GM18951 (cell line): ENCODE results near the gene TMEFF2.

ENCODE experiments used
- POLR2A ChIP-seq: IDR thresholded peaks from 4 replicates; pipeline ENCODE4 v1.6.1; 2011; ENCODE audit warnings: mild to moderate bottlenecking; ENCODE audit not compliant: insufficient read length, insufficient read depth; ENCODE audit errors: extremely low read depth
- in situ Hi-C: fragments of 300-500 bp; cut with MboI; formaldehyde crosslinking; loops from one replicate; pipeline ENCODE4 v1.12.0; 2022; ENCODE audit warnings: low sequenced_read_pairs, mixed read lengths, inconsistent platforms; ENCODE audit not compliant: unreplicated experiment

Gene TMEFF2

GRCh38 chr2:191916826-191917225, 277.9 kb downstream of the TMEFF2 start:
- no peak for TF ChIP-seq POLR2A
- in situ Hi-C loops = no loop called here

GRCh38 chr2:191915750-191916149, 279.0 kb downstream of the TMEFF2 start:
- no peak for TF ChIP-seq POLR2A
- in situ Hi-C loops = no loop called here

GRCh38 chr2:191913796-191914195, 280.9 kb downstream of the TMEFF2 start:
- in situ Hi-C loops = no loop called here
- TF ChIP-seq POLR2A = no peak

GRCh38 chr2:191912764-191913163, 282.0 kb downstream of the TMEFF2 start:
- in situ Hi-C loops = no loop called here
- no peak for TF ChIP-seq POLR2A

GRCh38 chr2:191910518-191910917, 284.2 kb downstream of the TMEFF2 start:
- TF ChIP-seq POLR2A = no peak
- in situ Hi-C loops = no loop called here

- TF ChIP-seq POLR2A = no peak
- in situ Hi-C loops = no loop called here
These were observed 285.9 kb downstream of the TMEFF2 start for GRCh38 chr2:191908874-191909273.

GRCh38 chr2:191907545-191907944, 287.2 kb downstream of the TMEFF2 start:
- in situ Hi-C loops = no loop called here
- TF ChIP-seq POLR2A = no peak

GRCh38 chr2:191907091-191907490, 287.6 kb downstream of the TMEFF2 start:
- in situ Hi-C loops = no loop called here
- no peak for TF ChIP-seq POLR2A

GRCh38 chr2:191905336-191905735, 289.4 kb downstream of the TMEFF2 start:
- in situ Hi-C loops = no loop called here
- TF ChIP-seq POLR2A = no peak

GRCh38 chr2:191901031-191901430, 293.7 kb downstream of the TMEFF2 start:
- no peak for TF ChIP-seq POLR2A
- in situ Hi-C loops = no loop called here

GRCh38 chr2:191899410-191899809, 295.3 kb downstream of the TMEFF2 start:
- in situ Hi-C loops = no loop called here
- TF ChIP-seq POLR2A = no peak
